K562 (cell line): ENCODE results near the gene KIF5A. TPM values are rescaled to one million over a fixed set of nuclear protein-coding genes. Genes with fewer than 3 reads are reported as not detected.
A peak's percentile ranks its signal among the peaks of the same experiment; 100 is the strongest.

Experiments used
- ATAC-seq: fragments of 200-7000 bp; cut with Tn5 transposase; 3 replicates; pipeline ENCODE4 v1.9.1; 2020; ENCODE audit warnings: moderate library complexity
- BruUV-seq: library from RNA; stranded (reverse); fragments of 400-500 nt; replicated peaks from 2 replicates; lab custom pipeline; 2021; lab: Mats Ljungman, UMichigan
- CTCF ChIA-PET: fragments of 300-600 bp; formaldehyde crosslinking; extraction: SDS; loops from one replicate; lab custom pipeline; 2021; ENCODE audit warnings: low intra/inter-chr PET ratio; lab: Yijun Ruan, JAX
- POLR2A ChIA-PET: fragments of 300-600, 350-650 bp; sonication (Branson Sonifier 250); formaldehyde crosslinking; extraction: SDS; loops from one replicate; lab custom pipeline; 2021; ENCODE audit warnings: antibody characterized with exemption, inconsistent platforms; lab: Yijun Ruan, JAX
- DNase-seq, 4 experiments: peaks; one replicate each; pipeline versions ENCODE4 v3.0.0 to v3.0.0-alpha.2; 2011 to 2018; ENCODE audit warnings: low spot score in 3 of 4, mixed read lengths in 3 of 4; ENCODE audit errors: extremely low read depth in 1 of 4
- FAIRE-seq: peaks from 2 replicates; lab custom pipeline; 2011; peaks lifted over from hg19 to GRCh38; lab: Jason Lieb, UNC
- H2AFZ ChIP-seq: 2 replicates; pipeline ENCODE4 v1.6.0; 2011; ENCODE audit warnings: low read depth, low read length, control low read depth, inconsistent platforms
- H3K27ac ChIP-seq: fragments of 200-600 bp; 3 replicates; pipeline ENCODE4 v1.8.0; 2011; ENCODE audit warnings: low read depth, mild to moderate bottlenecking, control low read depth, inconsistent platforms, low read length, moderate library complexity, mixed read lengths; ENCODE audit errors: extremely low read depth
- H3K27me3 ChIP-seq, 2 experiments: fragments of 300-600 bp in 1 of 2; 2 replicates in 1 of 2; 3 replicates in 1 of 2; pipeline versions ENCODE4 v1.6.0 to v1.8.0; 2011; ENCODE audit warnings: inconsistent platforms in 2 of 2, low read length in 2 of 2, mild to moderate bottlenecking in 1 of 2, mixed read lengths in 1 of 2, moderate library complexity in 1 of 2; ENCODE audit not compliant: control insufficient read depth in 2 of 2, insufficient read depth in 2 of 2
- H3K36me3 ChIP-seq: fragments of 300-600 bp; 3 replicates; pipeline ENCODE4 v1.8.0; 2011; ENCODE audit warnings: mild to moderate bottlenecking, low read length, inconsistent platforms; ENCODE audit not compliant: control insufficient read depth, insufficient read depth
- H3K4me1 ChIP-seq, 2 experiments: fragments of 200-600 bp in 1 of 2; replicated peaks in 1 of 2; 2 replicates in 1 of 2; 3 replicates in 1 of 2; pipeline versions ENCODE4 v1.5.1 to v1.8.0; 2011; ENCODE audit warnings: inconsistent platforms in 2 of 2, low read length in 2 of 2, mild to moderate bottlenecking in 1 of 2, mixed read lengths in 1 of 2, moderate library complexity in 1 of 2; ENCODE audit not compliant: control insufficient read depth in 2 of 2, insufficient read depth in 2 of 2
- H3K4me2 ChIP-seq: 2 replicates; pipeline ENCODE4 v1.6.1; 2011; ENCODE audit warnings: low read length, control low read depth, inconsistent platforms, mixed read lengths; ENCODE audit not compliant: insufficient read depth
- H3K4me3 ChIP-seq: fragments of 200-600 bp; sonication (generic), shearing (Covaris generic); 2 replicates; pipeline ENCODE4 v1.5.1; 2016; ENCODE audit warnings: control low read depth, inconsistent platforms
- H3K79me2 ChIP-seq: fragments of 200-600 bp; 3 replicates; pipeline ENCODE4 v1.8.0; 2011; ENCODE audit warnings: low read length, inconsistent platforms; ENCODE audit not compliant: control insufficient read depth, insufficient read depth
- H3K9ac ChIP-seq, 2 experiments: 2 replicates each; pipeline versions ENCODE4 v1.6.0 to v1.6.1; 2011; ENCODE audit warnings: low read depth in 2 of 2, low read length in 2 of 2, control low read depth in 1 of 2, inconsistent platforms in 1 of 2, mild to moderate bottlenecking in 1 of 2, mixed read lengths in 1 of 2; ENCODE audit not compliant: insufficient read depth in 1 of 2
- H3K9me1 ChIP-seq: one replicate; pipeline ENCODE4 v1.6.0; 2011; ENCODE audit warnings: inconsistent platforms, mild to moderate bottlenecking, low read length, moderate library complexity; ENCODE audit not compliant: control insufficient read depth, insufficient read depth
- H3K9me3 ChIP-seq: replicated peaks from 2 replicates; pipeline ENCODE4 v1.5.1; 2011; ENCODE audit warnings: low read depth, low read length, inconsistent platforms; ENCODE audit not compliant: control insufficient read depth, insufficient read depth
- H4K20me1 ChIP-seq: replicated peaks from 2 replicates; pipeline ENCODE4 v1.6.1; 2011; ENCODE audit warnings: low read length, inconsistent platforms, mixed read lengths; ENCODE audit not compliant: control insufficient read depth, insufficient read depth
- BMI1 ChIP-seq: fragments of 150-350 bp; IDR thresholded peaks from 2 replicates; pipeline ENCODE4 v1.6.1; 2014; ENCODE audit warnings: low read length
- CBFA2T3 ChIP-seq: fragments of 450-650 bp; IDR thresholded peaks from 2 replicates; pipeline ENCODE4 v1.6.1; 2017
- CREM ChIP-seq: IDR thresholded peaks from 2 replicates; pipeline ENCODE4 v1.6.1; 2014; ENCODE audit warnings: antibody characterized with exemption, low read depth
- DIDO1 ChIP-seq: fragments of 450-650 bp; IDR thresholded peaks from 2 replicates; pipeline ENCODE4 v1.6.1; 2016; ENCODE audit warnings: low read depth, missing biosample characterization, missing genetic modification characterization
- HDAC2 ChIP-seq: fragments of 450-650 bp; IDR thresholded peaks from 2 replicates; pipeline ENCODE4 v1.6.1; 2016; ENCODE audit warnings: mild to moderate bottlenecking
- HDAC6 ChIP-seq: IDR thresholded peaks from 2 replicates; pipeline ENCODE4 v1.6.1; 2012; ENCODE audit warnings: low read depth, mild to moderate bottlenecking, control low read depth, inconsistent platforms, low read length, moderate library complexity
- JUND ChIP-seq, 2 experiments: IDR thresholded peaks; 2 replicates in 1 of 2; 3 replicates in 1 of 2; pipeline ENCODE4 v1.6.1; 2011; ENCODE audit warnings: borderline replicate concordance in 2 of 2, low read depth in 2 of 2, low read length in 2 of 2, improper control_type of control experiment in 1 of 2, missing biosample characterization in 1 of 2, missing genetic modification characterization in 1 of 2, missing genetic modification reagents in 1 of 2
- KLF16 ChIP-seq: IDR thresholded peaks from 2 replicates; pipeline ENCODE4 v1.6.1; 2016; ENCODE audit warnings: antibody characterized with exemption
- POLR2AphosphoS5 ChIP-seq: IDR thresholded peaks from 2 replicates; pipeline ENCODE4 v1.6.1; 2011; ENCODE audit warnings: mild to moderate bottlenecking, low read depth, low read length, moderate library complexity; ENCODE audit not compliant: control insufficient read depth, insufficient read depth
- SMARCC2 ChIP-seq: fragments of 450-650 bp; IDR thresholded peaks from 2 replicates; pipeline ENCODE4 v1.6.1; 2017; ENCODE audit warnings: antibody characterized with exemption, moderate library complexity, mild to moderate bottlenecking, low read depth
- STAT5A ChIP-seq: IDR thresholded peaks from 2 replicates; pipeline ENCODE4 v1.6.1; 2012; ENCODE audit warnings: low read length, inconsistent platforms, borderline replicate concordance
- TAF9B ChIP-seq: fragments of 450-650 bp; IDR thresholded peaks from 2 replicates; pipeline ENCODE4 v1.6.1; 2018; ENCODE audit warnings: mild to moderate bottlenecking; ENCODE audit not compliant: partially characterized antibody
- TAL1 ChIP-seq: fragments of 450-650 bp; IDR thresholded peaks from 2 replicates; pipeline ENCODE4 v1.6.1; 2016; ENCODE audit warnings: mild to moderate bottlenecking
- TBL1XR1 ChIP-seq, 2 experiments: IDR thresholded peaks; 2 replicates each; pipeline ENCODE4 v1.6.1; 2012; ENCODE audit warnings: improper control_type of control experiment in 2 of 2, low read length in 2 of 2, mild to moderate bottlenecking in 1 of 2
- TCF3 ChIP-seq: sonication (generic); formaldehyde crosslinking; IDR thresholded peaks from 2 replicates; pipeline ENCODE4 v1.4.0; 2020; ENCODE audit warnings: mild to moderate bottlenecking, missing genetic modification reagents
- TRIM24 ChIP-seq, 2 experiments: fragments of 450-650 bp; IDR thresholded peaks; 2 replicates each; pipeline ENCODE4 v1.6.1; 2016
- WGBS: fragments of 100-300 bp; shearing (Covaris generic); methylation state at CpG from one replicate; pipeline ENCODE4 v1.1.6; 2016; ENCODE audit warnings: low coverage, mixed read lengths; ENCODE audit not compliant: insufficient coverage; ENCODE audit errors: missing lambda C conversion rate; 5-methylcytosine and 5-hydroxymethylcytosine counted together
- in situ Hi-C: fragments of 300-500 bp; cut with MboI; formaldehyde crosslinking; loops from 4 replicates; pipeline ENCODE4 v1.15.0; 2018; ENCODE audit warnings: inconsistent platforms, mixed read lengths
- intact Hi-C: fragments of 100-400 bp; cut with micrococcal nuclease; formaldehyde crosslinking; loops from 2 replicates; pipeline ENCODE4 v1.14.2; 2022
- polyA plus RNA-seq, 8 experiments: library from polyadenylated mRNA; depleted of rRNA in 4 of 8; stranded (reverse) in 5 of 8; unstranded in 3 of 8; fragments of >200 nt; fragmentation: Nextera tagmentation in 2 of 8; fragmentation: Illumina TruSeq in 1 of 8; extraction: Ambion mirVana in 2 of 8; extraction: Trizol in 1 of 8; gene quantifications; 2 replicates each; pipeline versions ENCODE4 v1.2.1 to v1.2.3, GENCODE V29; 2011 to 2014; ENCODE audit warnings: inconsistent platforms in 1 of 8, missing spikeins in 1 of 8
- total RNA-seq, 7 experiments: library from RNA; depleted of rRNA in 6 of 7; stranded (reverse); fragments of >200 nt in 6 of 7; fragmentation: Illumina TruSeq in 2 of 7; extraction: Trizol in 2 of 7; gene quantifications; 2 replicates each; pipeline versions ENCODE4 v1.2.1 to v1.2.3, GENCODE V29; 2011 to 2021; ENCODE audit warnings: low replicate concordance in 1 of 7
- TF ChIP-seq, protein P1 (sequence below): sonication (generic); formaldehyde crosslinking; IDR thresholded peaks from 2 replicates; pipeline ENCODE4 v1.9.0; 2022; ENCODE audit warnings: mild to moderate bottlenecking, missing genetic modification reagents
- TF ChIP-seq, protein P2 (sequence below): fragments of 250-450 bp; sonication (Bioruptor Pico); IDR thresholded peaks from 2 replicates; pipeline ENCODE4 v1.4.0; 2020; ENCODE audit warnings: borderline replicate concordance
- TF ChIP-seq, protein P3 (sequence below), 2 experiments: IDR thresholded peaks in 1 of 2; conservative IDR thresholded peaks in 1 of 2; 2 replicates each; pipeline ENCODE4 v1.6.1; 2016; ENCODE audit warnings: low read depth in 2 of 2, mild to moderate bottlenecking in 1 of 2, missing compliant biosample characterization in 1 of 2, missing genetic modification characterization in 1 of 2, moderate library complexity in 1 of 2

The KIF5A gene
- total and polyA plus RNA-seq, 9 of the 15 experiments (the other 6 are each of a cell fraction or from before 2014, with no cell fraction given), result 3.4 to 17.7 (median 8.0) TPM

- peaks cover 50 to 61% of the 10 kb centered on the region in 2 experiments for H3K4me1 ChIP-seq
- DNase-seq (peak; percentile 30 to 88 (median 62)), ATAC-seq (peak; percentile 56), FAIRE-seq (peak; percentile 90)
- no peaks in the 10 kb centered on the region for H3K27me3 ChIP-seq
- BruUV-seq, result no TSS peak
- no peaks in the 10 kb centered on the region for H3K9me3 ChIP-seq
- no peaks in the 10 kb centered on the region for H4K20me1 ChIP-seq
- H3K9ac ChIP-seq, result peak overlapping the region; percentile 19 to 72; a peak in 3 of 4 replicates
- peak overlapping the region; percentile 78 for H2AFZ ChIP-seq
- peaks cover 17% of the 10 kb centered on the region for H3K36me3 ChIP-seq
- H3K4me3 ChIP-seq, result peak overlapping the region; percentile 69
- H3K4me2 ChIP-seq, result peak overlapping the region; percentile 89
- 0% methylated on average over 2 of the region's 2 CpGs for WGBS
- H3K9me1 ChIP-seq, result no peaks in the 10 kb centered on the region
- peaks cover 58% of the 10 kb centered on the region for H3K79me2 ChIP-seq
- ChIA-PET CTCF (no interaction called here), POLR2A (interaction anchor here (0.6 to 4.2 kb wide), 12 partner anchors 8 to 220 kb away, joined by 3 to 38 read pairs (median 4); partner anchors contain the start of genes ARHGEF25, DDIT3, EEF1AKMT3 and METTL1)
- intact Hi-C loops (loop anchor here (2.0 kb wide), 1 partner anchor 13 kb away; no protein-coding TSS in a partner anchor), in situ Hi-C loops (no loop called here)
- peak overlapping the region; percentile 90 for H3K27ac ChIP-seq
- TF ChIP-seq, protein P1, sequence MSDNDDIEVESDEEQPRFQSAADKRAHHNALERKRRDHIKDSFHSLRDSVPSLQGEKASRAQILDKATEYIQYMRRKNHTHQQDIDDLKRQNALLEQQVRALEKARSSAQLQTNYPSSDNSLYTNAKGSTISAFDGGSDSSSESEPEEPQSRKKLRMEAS (CRISPR knock-in tag), result no peak
- peak; percentile 18; the same call in 1 of the 2 replicates for TF ChIP-seq DIDO1 (tag)
- peak; percentile 97 for TF ChIP-seq CBFA2T3
- TF ChIP-seq SMARCC2, result peak; percentile 54; the same call in 1 of the 2 replicates
- TF ChIP-seq CREM, result peak; percentile 52; the same call in 1 of the 2 replicates
- TF ChIP-seq STAT5A, result peak; percentile 80
- TF ChIP-seq BMI1, result no peak
- TF ChIP-seq TAL1, result peak; percentile 95
- TF ChIP-seq POLR2AphosphoS5, result peak; percentile 96
- TF ChIP-seq TBL1XR1 (IDR thresholded peaks at IDR 0.05; ENCODE audit: low read length in 2 of 2), result peak in 1 of 2 experiments; percentile 74; a peak in 2 of 4 replicates
- TF ChIP-seq TRIM24 (IDR thresholded peaks at IDR 0.05), result peak; percentile 68 to 82
- TF ChIP-seq, protein P2, sequence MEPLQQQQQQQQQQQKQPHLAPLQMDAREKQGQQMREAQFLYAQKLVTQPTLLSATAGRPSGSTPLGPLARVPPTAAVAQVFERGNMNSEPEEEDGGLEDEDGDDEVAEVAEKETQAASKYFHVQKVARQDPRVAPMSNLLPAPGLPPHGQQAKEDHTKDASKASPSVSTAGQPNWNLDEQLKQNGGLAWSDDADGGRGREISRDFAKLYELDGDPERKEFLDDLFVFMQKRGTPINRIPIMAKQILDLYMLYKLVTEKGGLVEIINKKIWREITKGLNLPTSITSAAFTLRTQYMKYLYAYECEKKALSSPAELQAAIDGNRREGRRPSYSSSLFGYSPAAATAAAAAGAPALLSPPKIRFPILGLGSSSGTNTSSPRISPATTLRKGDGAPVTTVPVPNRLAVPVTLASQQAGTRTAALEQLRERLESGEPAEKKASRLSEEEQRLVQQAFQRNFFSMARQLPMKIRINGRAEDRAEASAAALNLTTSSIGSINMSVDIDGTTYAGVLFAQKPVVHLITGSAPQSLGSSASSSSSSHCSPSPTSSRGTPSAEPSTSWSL (CRISPR knock-in tag), result no peak
- TF ChIP-seq, protein P3, sequence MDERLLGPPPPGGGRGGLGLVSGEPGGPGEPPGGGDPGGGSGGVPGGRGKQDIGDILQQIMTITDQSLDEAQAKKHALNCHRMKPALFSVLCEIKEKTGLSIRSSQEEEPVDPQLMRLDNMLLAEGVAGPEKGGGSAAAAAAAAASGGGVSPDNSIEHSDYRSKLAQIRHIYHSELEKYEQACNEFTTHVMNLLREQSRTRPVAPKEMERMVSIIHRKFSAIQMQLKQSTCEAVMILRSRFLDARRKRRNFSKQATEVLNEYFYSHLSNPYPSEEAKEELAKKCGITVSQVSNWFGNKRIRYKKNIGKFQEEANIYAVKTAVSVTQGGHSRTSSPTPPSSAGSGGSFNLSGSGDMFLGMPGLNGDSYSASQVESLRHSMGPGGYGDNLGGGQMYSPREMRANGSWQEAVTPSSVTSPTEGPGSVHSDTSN (CRISPR knock-in tag; IDR thresholded peaks at IDR 0.05; ENCODE audit: low read depth), result peak; percentile 76
- TF ChIP-seq, protein P3 (tag; conservative IDR thresholded peaks at IDR 0.05; ENCODE audit: low read depth), result peak; percentile 91
- peak; percentile 95 for TF ChIP-seq TCF3 (CRISPR knock-in tag)
- TF ChIP-seq HDAC2, result peak; percentile 22; the same call in 1 of the 2 replicates
- peak; percentile 31 for TF ChIP-seq TAF9B
- no peak for TF ChIP-seq HDAC6
- 0 out of 2 replicates have a peak, but pooled peaks have one; percentile 42 for TF ChIP-seq JUND (IDR thresholded peaks at IDR 0.05; ENCODE audit: borderline replicate concordance, low read depth, low read length)
- TF ChIP-seq JUND (tag; IDR thresholded peaks at IDR 0.05; ENCODE audit: borderline replicate concordance, low read depth, low read length), result peak; percentile 17; the same call in 1 of the 3 replicates
- peak; percentile 88 for TF ChIP-seq KLF16
Measured at GRCh38 chr12:57552306-57552651, 2.4 kb downstream of the KIF5A start.
